GM21367 (cell line): ENCODE measurements around the gene PRKAR1B.

Experiments
- ATAC-seq: cut with Tn5 transposase; IDR thresholded peaks from one replicate; pipeline ENCODE4 v1.9.1; 2021; ENCODE audit not compliant: unreplicated experiment

PRKAR1B gene

DNA sequence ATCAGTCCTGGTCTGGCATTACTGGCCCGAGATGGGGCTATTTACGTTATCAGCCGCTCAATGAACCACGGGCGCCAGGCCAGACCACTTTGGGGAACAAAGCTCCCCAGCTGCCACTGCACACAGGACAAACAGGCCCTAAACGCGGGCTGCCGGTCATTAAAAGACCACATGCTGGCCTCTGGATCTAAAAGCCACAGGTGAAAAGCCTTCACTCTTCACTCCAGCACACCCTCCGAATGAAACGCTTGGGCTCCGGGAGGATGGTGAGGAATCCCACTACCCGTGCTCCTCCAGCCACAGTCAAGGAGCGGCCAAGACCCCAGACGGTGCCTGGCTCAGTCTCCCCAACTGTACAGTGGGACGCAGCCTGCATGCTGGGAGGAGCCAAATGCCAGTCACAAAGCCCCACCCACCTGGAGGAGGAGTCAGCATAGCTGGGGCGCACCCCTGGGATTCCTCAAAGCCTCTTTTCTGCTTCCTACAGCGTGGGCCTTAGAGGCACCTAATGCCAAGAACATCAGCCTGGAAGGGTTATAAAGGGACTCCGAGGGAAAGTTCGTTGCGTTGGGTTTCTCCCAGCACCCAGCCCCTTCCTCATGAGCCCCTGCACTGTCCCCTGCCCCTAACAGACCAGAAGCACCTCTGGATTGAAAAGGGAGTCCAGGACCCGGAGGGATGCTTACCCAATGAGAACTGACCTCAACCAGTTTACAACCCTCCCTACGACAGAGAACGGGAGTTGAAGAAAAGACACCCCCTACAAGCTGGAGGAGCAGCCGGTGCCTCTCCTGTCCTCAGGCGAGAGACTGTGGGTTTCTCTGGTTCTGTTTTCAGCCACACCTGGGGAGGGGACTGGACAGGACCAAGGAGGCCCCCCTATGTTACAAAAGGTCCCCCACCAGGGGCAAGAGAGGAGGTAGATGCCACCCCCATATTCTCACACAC is 212.2 kb downstream of the PRKAR1B start:
- ATAC-seq = no peak

DNA sequence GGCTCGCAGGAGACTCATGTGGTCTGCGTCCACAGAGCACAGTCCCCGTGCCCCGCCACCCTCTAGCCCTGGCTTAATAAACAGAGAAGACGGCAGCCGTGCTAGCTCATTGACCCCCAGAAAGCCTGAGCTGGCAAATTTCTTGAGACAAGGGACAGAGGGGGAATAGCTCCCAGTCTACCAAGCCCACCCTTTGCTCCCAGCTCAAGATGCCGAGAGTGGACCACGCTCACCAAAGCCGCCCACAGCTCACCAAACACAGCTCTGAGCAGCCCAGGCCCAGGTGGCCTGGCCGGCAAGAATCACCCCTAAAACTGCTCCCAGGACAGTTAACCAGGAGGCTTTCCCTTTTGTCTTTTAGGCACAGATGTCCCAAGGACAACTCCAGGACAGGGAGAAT is 212.8 kb downstream of the PRKAR1B start:
- no peak for ATAC-seq

DNA sequence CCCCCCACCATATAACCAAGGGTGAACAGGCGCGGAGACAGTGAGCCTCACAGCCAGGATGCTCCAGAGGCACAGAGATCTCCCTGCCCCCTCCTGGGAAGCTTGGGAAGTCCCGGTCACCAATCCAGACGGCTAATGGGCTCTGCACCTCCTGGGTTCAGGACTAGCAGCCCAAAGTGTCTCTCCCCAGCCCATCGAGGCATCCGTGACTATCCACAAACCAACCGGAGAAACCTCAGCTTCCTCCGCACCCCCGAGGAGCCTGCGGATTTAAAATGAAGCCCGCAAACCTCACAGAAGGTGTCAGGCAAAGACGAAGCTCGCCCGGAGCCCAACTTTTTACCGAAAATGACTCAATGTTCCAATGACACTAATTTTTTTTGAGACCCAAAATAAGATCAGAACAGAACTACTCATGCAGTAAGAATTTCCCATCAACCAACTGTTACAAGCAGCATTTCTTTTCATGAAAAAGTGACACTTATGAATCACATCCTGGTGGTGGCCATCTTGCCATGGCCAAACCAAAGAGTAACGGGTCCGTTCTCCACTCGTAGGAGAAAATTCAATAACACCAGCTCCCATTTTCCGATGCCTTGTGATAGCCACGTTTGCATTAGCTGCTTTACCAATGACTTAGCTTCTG is 213.4 kb downstream of the PRKAR1B start:
- no peak for ATAC-seq

DNA sequence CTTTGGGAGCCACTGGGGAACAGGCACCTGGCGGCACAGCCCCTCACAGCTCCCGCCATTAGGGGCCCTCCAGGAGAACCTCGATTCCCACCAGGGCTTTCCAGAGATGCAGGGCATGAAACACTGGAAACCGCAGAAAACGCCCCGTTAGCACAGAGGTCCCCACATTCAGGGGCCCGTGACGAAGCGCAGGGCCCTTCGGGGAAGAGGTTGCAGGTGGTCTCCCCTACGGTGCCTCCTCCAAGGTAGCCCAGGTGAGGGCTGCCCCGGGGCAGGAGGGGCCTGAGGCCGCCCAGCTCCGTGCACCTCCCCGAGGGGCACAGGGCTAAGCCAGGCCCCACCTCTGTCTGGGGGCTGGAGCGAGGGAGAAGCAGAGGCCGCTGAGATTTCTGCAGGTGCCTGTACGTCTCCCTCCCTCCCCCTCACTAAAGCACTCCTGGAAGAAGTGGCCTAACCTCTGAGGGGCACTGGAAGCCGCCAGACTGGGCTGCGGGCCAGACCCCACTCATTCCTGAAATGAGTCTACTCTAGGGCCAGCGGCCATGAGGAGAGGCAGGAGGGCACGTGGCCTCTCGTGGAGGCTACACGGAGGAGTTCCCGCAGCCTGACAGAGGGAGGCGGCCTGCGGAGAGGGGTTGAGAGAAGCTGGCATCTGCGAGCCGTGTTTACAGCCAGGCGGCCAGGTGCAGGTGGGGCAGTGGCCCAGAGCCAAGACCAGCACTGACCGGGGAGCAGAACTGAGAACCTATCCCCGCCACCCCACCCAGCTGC is 214.4 kb downstream of the PRKAR1B start:
- no peak for ATAC-seq

DNA sequence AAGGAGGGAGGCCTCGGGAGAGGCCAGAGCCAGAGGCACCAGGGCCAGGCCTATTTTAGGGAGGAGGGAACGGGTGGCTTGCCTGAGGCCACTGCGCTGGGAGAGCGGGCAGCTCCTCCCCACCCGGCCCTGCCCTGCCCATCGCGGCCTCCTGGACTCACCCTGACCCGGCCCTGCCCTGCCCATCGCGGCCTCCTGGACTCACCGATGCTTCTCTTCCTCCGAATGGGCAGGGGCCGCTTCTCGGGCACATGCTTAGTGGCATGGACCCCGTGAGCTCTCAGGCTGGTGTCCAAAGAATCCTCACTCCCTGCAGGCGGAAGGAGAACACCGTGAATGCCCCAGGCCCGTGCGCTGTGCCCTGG is 215.0 kb downstream of the PRKAR1B start:
- no peak for ATAC-seq

DNA sequence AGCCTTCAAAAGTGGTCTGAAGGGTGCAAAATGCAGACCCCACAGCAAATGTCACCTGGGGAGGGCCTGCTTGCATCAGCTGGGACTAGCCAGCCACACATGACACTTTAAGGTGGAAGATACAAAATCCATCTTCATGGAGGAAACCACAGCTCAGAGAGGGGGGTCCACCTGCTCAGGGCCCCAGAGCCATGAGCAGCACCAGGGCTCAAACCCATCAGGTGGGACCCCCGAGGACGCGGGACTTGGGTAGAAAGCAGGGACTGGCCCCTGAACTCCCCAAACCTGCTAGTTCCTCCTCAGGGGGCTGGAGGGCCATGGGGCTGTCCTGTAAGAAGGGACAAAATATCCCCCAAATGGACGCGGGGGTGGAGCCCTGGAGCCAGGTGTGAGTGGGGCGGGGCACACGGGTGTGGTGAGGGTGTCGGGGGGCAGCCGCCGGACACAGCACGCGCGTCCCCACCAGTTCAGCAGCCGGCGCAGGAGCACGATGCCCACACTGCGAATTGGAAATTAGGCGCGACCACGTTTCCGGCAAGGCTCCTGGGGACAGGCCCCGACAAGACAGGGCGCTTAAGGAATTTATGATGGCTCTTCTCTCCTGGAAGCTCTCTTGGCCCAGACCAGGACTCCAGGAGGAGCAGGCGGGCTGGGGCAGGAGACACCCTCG is 215.5 kb downstream of the PRKAR1B start:
- ATAC-seq = no peak

GRCh38 chr7:510782-511281 is 216.2 kb downstream of the PRKAR1B start:
- ATAC-seq = no peak

DNA sequence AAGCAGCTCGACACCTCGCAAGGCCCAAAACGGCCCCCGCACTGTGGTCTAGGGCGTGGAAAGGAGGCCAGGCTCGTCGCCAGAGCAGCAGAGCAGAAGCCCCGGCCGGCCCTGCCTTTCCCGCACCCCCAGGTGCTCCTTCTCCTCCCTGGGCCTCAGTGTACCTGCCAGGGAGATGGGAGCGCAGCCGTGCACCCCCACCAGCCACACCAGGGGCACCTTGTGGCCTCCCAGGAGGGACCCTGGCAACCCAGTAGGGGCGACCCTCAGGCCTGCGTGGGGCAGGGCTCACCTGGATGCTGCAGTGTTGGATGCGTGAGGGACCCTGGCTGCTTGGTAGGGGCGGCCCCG is 217.0 kb downstream of the PRKAR1B start:
- no peak for ATAC-seq

- ATAC-seq = no peak
Observed at GRCh38 chr7:509426-510130, 217.5 kb downstream of the PRKAR1B start.

DNA sequence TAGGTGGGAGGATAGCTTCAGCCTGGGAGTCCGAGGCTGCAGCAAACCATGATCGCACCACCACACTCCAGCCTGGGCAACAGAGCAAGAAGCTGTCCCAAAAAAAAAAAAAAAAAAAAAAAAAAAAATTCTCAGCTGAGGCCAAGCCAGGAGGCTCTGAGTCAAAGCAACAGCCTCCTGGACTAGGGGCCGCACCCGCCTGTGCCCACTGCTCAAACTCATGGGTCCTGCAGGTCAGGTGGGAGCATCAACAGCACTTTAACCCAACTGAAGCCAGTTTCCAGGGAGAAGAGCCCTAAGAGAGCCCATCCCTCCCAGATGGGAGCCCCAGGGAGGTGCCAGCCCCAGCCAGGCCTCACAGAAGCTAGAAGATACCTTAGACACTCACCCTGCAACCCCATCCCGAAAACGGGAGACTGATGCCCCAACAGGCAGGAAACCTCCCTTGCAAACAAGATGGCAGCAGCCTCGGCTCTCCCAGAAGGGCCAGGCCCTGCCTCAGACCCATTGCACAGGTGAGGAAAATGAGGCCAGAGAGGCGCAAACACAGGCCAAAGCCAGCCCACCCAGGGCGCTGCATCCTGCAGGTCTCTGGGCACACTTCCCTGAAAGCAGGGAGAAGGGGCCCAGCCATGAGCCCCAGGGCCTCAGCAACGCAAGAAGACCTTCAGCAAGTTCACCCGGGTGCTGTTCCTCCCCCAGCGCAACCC is 218.5 kb downstream of the PRKAR1B start:
- no peak for ATAC-seq

GRCh38 chr7:507623-508300 is 219.3 kb downstream of the PRKAR1B start:
- no peak for ATAC-seq

- ATAC-seq = no peak
Observed at GRCh38 chr7:506921-507622, 220.0 kb downstream of the PRKAR1B start.

DNA sequence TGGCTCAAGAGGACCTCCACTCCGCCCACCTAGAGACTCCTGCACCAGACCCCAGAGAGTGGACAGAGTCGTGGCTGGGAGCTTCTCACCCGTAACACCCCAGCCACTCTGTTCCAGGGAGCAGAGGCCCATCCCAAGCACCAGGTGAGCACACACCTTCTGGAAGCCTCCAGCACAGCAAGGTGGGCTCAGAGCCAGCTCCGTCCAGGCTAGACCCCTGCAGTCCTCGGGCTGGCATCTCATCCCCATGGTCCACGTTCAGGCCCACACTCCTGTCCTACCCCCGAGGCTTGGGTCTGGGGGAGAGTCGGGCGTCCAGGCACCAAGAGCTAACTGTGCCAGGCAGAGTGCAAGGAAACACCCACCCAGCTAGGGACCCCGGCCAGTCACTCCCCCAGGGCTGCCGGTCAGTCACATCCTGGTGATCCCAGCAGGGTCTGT is 220.7 kb downstream of the PRKAR1B start:
- no peak for ATAC-seq

GRCh38 chr7:505171-505570 is 221.9 kb downstream of the PRKAR1B start:
- ATAC-seq = no peak

GRCh38 chr7:504221-505111 is 222.6 kb downstream of the PRKAR1B start:
- ATAC-seq = no peak

- no peak for ATAC-seq
Observed at GRCh38 chr7:503575-504111, 223.4 kb downstream of the PRKAR1B start.

DNA sequence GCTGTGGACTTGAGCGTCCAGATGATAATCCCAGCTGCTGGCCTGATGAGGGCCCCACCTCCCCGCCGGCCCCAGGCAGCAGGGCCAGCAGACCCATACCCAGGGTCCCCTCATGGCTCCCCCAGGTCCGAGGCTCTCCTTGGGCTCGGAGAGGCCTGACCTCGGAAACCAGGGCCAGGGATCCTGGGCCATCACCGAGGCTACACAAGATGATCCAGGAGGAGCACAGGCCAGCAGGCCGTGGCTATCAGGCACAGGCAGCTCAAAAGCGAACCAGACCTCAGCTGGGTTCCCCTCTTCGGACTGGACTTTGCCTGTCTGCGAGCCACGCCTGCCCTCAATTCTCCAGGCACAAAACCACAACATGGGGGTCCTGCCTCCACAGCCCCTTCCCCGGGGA is 224.8 kb downstream of the PRKAR1B start:
- no peak for ATAC-seq
